ENCODE results near the gene DDAH1.
A peak's percentile ranks its signal among the peaks of the same experiment; 100 is the strongest.

The DDAH1 gene

DNA sequence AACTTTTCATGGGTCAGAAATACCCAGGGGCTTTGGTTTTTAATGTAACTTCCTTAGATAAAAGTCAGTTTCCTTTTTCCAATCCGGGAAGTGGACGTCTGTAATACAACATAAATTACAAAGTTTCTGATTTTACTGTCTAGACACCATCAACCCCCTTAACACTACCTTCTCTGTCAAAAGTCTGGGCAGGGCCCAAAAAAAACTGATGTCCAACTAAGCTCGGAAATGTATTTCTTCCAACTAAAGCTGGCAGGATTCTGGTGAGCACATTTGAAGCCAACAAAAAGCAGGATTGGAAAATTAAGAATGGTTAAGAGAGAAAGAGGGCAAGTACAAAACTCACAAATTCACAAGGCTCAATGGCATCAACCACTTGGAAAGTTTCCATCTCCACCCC, 24.3 kb downstream of the DDAH1 start:
- DNase-seq (ENCODE audit: low spot score), result no peak

DNA sequence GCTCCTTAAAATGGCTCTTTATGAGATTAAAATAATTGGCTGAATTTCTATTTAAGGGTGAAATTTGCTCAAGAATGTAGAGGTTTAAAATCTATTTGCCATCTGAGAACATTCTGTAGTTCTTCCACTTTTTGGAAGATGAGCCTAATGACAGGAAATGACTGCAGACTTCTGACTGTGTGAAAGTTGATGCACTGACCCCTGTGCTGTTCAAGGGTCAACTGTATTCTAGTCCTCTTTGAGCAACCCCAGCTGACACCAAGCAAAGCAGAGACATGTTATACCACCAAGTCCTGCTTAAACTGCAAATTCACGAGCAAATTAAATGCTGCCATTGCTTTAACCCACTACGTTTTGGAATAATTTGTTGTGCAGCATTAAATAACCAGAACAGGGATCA, 26.6 kb downstream of the DDAH1 start:
- no peak for DNase-seq (ENCODE audit: low spot score)

DNA sequence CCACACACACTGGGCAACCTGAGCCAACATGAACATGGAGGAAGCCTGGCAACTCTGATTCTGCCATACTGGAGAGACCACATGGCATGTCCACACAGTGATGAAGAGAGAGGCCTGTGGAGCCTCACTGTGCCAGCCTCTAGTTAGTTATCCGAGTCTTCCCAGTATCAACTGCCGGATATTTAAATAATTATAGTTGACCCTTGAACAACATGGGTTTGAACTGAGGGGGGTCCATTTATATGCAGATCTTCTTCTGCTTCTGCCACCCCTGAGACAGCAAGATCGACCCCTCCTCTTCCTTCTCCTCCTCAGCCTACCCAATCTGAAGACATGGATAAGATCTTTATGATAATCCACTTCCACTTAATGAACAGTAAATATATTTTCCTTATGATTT, 27.8 kb downstream of the DDAH1 start:
- no peak for DNase-seq (ENCODE audit: low spot score)

DNA sequence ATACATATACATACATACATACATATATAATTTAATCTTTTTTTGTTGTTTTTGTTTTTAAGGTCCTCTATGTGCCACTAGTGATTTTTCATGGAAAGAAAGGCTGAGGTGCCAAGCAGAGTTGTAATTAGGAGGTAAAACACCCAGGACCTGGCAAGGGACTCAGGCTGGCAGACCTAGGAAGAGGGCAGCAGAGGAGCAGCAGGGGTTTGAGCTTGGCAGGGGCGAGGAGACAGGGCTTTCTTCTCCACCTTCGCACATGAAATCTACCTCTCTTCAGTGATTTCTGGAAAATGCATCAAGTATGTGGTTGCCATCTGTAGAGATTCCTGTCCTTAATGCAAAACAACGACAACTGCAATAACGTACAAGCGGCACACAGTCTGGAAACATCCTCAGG, 31.9 kb downstream of the DDAH1 start:
- no peak for DNase-seq (ENCODE audit: low spot score)

DNA sequence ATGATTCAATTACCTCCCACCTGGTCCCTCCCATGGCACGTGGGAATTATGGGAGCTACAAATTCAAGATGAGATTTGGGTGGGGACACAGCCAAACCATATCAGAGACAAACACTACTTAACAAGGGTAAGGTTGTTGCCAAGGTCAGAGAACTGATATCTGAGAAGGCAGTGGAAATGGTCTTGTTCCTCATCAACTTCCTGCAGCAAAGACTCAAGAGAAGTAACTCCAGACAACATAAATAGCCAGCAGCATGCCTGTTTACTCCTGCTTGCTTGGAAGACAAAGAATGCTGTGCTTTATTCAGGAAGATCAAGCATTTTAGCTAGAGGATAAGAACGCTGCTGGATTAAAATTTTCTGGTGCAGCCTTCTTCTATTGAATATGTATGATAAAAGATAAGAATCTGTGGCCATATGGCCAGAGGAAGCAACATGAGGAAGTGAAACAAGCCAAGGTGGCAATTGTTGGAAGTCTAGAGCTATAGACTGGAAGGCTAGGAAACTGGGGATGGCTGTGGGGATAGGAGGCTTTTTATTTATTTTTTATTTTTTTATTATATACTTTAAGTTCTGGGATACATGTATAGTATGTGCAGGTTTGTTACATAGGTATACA, 36.4 kb downstream of the DDAH1 start:
- DNase-seq (ENCODE audit: low spot score), result no peak

DNA sequence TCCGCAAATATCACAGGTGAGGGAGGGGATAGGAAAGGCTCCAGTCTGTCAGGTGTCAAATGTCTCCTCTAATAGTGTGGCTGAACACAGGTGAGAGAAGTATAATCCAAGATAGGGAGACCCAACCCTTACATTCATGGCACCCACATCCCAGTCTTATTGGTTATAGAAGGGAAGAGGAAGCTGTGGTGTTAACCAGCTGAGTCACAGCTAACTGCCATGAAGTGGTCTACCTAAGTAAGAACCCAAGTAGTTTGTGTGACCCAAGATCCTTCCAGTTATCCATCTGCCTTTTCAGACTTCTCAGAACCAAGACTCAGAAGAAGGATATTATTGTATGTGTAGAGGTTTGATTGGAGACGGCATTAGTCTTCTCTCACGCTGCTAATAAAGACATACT, 37.1 kb downstream of the DDAH1 start:
- DNase-seq (ENCODE audit: low spot score), result no peak

DNA sequence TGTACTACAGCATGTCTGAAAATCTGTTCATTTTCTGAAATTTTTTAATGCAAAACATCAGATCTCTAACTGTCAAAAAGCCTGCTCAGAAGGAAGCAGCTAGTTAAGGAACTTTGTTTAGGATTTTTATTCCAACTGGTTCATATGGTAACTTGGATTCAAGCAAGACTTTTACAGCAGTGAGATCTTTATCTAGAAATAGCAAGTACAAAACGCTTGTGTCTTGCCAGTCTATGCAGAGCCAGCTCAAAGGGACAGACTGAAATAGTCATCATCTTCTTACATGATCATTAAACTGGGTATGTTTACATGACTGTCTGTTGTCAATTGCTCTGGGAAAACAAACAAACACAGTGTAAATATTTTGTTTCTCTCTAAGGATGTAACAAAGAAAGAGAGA, 37.6 kb downstream of the DDAH1 start:
- no peak for DNase-seq (ENCODE audit: low spot score)

DNA sequence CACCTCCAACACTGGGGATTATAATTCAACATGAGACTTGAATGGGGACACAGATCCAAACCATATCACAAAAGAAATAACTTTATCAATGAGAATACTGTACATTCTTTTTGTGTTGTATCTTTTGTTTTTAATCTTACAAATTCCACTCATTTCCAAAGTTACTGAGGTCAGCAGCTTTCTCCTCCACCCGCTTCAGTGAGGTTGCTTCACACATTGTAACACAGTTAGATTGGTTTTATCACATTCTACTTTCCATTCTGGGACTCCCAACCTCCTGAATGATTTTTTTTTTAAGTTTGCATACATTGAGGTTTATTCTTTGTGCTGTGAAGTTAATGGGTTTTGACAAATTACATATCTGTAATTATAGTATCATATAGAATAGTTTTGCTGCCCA, 43.8 kb downstream of the DDAH1 start:
- DNase-seq (ENCODE audit: low spot score), result no peak

DNA sequence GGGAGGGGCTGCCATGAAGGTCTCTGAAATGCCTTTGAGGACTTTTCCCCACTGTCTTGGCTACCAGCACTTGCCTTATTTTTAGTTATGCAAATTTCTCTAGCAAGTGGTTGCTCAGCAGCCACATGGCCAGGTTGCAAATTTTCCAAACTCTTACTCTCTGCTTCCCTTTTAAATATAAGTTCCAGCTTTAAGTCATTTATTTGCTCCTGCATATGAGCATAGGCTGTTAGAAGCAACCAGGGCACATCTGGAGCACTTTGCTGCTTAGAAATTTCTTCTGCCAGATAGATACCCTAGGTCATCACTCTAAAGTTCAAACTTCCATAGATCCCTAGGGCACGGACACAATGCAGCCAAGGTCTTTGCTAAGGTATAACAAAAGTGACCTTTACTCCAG, 44.8 kb downstream of the DDAH1 start:
- no peak for DNase-seq (ENCODE audit: low spot score)

DNA sequence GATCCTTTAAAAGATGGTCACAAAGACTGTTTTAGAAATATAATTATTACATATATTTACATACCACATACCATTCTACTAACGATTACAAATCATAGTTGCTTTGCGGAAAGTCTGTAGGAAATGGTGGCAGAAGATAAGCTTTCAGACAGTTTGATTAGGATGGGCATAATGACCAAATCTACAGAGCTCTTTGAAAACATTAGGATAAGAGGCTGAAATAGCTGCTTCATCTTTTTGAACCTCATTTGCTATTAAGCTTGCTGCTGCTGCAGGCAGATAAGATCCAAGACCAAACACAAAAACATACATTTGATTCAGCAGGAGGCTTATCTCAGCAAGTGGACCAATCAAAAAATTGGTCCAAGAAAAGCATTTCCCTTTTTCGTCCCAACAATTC, 47.1 kb downstream of the DDAH1 start:
- no peak for DNase-seq (ENCODE audit: low spot score)

DNA sequence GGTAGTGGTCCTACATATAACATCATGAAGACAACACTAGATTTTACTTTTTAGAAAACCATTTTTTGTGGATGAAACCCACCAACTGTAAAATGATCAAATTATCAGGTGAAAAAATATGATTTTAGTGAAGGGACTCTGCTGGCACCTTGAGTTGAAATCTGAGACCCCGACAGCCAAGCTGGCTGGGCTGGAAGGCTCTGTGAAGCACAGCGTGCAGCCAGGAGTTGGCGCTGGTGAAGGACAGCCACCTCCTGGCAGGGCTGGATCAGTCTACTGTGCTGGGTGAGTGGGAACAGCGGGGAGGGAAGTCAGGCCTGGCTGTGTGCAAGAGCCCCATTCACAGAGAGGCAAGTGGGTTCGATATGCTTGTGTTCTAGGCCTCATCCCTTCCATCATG, 47.9 kb downstream of the DDAH1 start:
- DNase-seq (ENCODE audit: low spot score), result no peak

DNA sequence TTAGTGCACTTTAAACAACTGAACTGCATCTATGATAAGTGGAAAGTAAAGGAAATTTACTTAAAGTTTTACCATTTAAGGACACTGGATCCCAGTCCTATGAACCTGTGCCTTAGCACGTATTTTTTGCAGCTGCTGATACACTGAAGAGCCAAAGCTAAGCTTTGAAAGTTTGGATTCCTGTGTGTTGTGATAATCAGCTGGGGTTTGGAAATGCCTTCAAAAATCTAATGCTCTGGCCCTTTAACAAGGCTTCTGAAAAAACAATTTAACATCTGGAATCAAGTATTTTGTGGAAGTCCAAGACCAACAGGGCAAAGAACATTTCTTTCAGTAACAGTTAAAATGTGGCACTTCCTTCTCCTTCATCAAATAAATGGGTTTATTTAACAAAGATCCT, 51.8 kb downstream of the DDAH1 start:
- DNase-seq (ENCODE audit: low spot score), result no peak

DNA sequence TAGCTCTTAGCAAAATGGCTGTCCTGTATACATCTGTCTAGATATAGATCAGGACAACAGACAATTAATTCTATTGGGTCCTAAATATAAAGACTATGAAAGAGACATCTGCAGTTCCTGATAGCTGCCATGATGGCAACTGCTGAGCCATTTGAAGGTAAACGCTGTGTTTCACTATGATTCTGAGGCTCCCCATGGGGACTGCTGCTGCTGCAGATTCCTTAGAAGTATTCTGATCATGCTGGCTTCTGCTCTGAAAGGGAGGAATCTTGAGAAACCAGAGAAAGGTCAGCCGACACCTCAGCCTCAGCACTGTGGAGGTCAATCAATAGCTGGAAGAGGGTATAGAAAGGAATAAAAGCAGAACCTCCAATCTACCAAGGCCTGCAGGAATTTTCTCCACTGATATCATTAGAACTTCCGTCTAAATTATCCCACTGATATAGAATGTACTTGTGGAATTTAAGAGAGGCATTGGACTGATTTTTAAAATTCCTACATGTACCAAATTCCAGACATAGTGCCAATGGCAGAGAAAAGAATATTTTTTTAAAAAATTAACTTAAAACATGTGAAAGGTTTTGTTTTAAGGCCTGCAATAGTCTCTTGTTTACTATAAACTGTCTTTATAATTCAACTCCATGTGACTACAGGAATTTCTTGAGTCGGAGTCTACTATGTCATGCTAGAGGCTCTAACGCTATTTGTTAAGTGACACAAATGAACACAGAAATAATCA, 53.2 kb downstream of the DDAH1 start:
- DNase-seq (ENCODE audit: low spot score), result no peak

DNA sequence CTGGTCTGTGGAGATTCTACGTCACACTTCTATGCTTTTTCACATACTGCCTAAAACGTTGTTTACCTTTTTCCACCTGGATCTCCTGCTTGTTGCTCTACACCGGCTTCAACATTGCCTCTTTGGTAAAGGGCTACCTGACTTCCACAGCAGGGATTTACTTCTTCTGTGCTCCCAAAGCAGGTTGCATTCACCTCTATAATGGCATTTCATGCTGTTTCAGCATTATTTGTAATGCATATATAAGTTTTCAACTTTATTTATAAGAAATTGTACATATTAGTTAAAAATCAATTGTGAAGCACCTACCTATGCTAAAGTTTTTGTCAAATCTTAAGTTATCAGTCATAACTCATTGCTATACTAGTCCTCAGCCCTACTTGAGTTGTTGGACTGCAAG, 55.4 kb downstream of the DDAH1 start:
- DNase-seq (ENCODE audit: low spot score), result no peak

DNA sequence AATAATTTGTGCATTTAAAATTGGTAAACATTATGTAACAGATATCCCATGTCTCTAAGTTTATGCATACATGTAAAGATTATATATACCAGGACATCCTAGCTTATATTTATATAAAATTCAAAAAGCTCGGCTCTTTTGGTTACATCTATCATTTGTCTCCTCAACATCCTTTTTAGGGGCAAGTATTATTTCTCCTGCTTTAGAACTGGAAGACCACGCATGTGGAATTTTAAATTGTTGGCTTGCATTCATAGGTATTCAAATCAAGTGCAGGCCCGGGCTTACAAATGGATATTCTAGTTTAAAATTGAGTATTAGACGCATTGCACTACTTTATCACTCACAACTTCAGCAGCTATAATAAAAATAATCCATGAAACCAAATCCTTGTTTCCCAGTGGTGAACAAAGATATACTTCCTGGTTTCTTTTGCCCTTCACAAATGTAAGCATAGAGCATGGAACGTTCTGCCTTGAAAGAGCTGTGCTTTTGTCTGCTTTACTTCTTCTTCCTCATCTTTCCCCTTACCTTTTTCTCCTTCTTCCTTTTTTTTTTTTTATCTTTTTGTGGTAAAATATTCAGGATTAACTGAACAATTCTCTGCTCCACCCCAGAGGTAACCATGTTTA, 57.1 kb downstream of the DDAH1 start:
- DNase-seq (ENCODE audit: low spot score), result no peak

DNA sequence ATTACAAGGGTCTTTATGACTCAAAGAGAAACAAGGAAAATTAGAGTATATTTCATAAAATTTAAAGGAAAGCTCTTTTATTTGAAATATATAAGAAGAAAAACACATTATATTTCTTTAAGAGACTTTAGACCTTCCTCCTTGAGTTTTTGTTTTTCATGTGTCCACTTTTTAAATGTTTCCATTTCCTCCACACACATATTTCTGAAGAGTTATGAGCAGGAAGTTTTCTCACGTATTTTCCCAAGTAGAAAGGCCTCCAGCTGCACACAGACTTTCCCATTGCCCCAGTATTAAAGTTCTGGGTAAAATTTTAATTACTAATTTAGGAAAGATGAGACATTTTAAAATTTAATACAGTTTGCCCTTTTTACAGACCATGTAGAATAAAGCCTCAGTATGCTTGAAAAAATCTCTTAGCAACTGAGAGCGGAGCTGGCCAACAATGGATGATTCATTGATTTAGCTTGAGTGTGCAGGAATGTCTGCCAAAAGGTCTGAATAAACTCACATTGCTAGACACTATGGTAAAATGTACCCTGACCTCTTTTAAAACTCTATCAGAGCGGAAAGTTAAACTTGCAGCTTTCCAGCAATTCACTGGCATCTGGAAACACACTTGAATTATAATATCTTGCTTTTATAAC, 57.9 kb downstream of the DDAH1 start:
- DNase-seq (ENCODE audit: low spot score), result peak; percentile 70

DNA sequence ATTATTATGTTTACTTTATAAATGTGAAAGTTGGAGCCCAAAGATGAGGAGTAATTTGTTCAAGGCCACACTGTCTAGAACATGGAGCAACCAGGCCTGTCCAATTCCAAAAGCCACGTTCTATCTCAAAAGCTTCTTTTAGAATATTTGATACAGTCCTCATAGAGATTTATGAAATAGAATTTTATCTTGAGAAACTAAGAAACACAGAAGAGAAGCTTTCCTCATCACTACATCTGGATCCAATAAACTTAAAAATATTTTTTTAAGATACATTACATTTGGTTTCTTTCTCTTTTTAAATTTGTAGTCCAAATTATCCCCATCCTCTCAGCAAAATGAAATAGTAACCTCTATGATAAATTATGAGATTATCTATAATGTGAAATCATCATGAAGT, 58.9 kb downstream of the DDAH1 start:
- DNase-seq (ENCODE audit: low spot score), result no peak

DNA sequence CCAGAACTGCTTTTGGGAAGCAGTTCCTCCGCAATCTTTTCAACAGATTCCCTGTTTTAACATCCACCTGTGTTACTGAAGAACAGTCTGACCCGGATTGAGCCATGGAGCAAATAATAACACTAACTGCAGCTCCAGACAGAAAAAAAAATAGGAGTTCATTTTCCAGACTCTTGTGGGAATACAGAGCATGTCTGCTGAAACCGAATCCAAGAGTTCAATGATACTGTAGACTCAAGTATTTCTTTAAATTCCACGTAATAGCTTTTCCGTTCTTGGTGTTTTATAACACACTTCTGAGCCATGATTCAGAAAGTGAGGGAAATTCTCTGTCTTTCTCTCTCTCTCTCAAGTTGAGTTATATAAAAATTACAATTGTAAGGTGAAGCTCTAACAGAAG, 60.6 kb downstream of the DDAH1 start:
- DNase-seq (ENCODE audit: low spot score), result no peak

DNA sequence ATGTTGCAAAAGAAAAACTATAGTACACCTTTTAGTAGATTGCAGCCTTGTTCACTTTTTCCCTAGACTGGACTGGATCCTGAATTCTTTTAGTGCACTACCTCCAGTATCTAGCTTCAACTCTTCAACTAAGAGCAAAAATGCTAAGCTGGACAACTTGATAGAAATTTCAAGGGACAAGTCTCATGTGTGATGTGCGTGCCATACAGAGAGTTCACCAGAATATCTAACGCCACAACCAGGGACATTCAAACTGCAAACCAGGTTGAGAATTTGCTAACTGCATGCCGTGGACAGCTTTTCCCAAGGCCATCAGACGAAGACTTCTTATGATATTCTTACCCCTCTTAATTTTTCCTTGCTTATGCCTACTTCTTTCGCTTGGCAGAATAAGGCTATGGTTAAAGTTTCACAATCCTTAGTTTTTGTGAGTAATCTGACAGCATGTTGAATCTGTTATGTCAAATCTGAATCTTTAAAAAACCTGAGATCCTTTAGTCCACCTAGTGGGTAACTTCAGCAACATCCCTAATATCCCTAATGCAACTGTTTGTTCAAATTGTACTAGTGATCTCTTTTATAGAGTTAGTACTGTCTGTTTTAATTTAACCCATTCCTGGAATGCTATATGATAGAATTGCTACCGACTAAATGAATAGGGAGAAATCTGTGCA, 66.4 kb downstream of the DDAH1 start:
- DNase-seq (ENCODE audit: low spot score), result no peak

DNA sequence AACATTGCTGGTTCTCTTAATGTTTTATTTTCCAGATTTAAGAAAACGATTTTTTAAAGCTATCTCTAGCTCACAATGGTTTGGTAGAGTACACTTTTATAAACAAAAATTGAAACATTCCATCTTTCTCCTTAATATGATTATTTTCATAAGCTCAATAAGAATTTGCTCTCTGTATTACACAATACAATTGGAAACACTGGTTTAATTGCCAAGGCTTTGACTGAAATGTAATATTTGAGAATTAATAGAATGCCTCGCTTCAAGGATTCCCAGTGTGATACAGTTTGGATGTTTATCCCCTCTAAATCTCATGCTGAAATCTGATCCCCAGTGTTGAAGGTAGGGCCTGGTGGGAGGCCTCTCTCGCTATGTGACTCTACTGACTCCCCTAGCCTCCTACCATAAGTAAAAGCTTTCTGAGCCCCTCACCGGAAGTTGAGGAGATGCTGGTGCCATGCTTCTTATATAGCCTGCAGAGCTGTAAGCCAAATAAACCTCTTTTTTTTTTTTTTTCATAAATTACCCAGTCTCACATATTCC, 67.4 kb downstream of the DDAH1 start:
- DNase-seq (ENCODE audit: low spot score), result no peak

DNA sequence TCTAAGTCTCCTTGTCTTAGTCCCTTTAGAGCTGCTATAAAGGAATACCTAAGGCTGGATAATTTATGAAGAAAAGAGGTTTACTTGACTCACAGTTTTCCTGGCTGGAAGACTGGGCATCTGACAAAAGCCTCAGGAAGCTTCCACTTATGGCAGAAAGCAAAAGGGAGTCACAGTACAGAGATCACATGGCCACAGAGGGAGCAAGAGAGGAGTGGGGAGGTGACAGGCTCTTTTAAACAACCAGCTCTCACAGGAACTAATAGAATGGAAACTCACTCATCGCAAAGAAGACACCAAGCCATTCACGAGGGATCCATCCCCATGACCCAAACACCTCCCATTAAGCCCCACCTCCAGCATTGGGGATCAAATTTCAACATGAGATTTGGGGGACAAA, 68.8 kb downstream of the DDAH1 start:
- no peak for DNase-seq (ENCODE audit: low spot score)

DNA sequence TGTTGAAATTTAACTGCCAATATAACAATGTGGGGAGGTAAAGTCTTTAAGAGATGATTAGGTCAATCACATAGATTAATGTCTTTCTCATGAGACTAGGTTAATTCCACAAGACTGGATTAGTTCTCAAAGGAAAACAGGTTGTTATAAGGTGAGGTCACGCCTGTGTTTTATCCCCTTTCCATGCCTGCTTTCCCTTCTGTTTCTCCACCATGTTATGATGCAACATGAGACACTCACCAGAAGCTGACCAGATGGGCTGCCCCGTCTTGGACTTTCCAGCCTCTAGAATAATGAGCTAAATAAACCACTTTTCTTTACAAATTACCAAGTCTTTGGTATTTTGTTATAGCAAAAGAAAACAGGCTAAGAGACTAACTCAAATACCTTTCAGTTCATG, 70.8 kb downstream of the DDAH1 start:
- no peak for DNase-seq (ENCODE audit: low spot score)

Measured in hepatic stellate cell (primary cell).